ENCODE results near the gene HTRA2.

HTRA2 gene

DNA sequence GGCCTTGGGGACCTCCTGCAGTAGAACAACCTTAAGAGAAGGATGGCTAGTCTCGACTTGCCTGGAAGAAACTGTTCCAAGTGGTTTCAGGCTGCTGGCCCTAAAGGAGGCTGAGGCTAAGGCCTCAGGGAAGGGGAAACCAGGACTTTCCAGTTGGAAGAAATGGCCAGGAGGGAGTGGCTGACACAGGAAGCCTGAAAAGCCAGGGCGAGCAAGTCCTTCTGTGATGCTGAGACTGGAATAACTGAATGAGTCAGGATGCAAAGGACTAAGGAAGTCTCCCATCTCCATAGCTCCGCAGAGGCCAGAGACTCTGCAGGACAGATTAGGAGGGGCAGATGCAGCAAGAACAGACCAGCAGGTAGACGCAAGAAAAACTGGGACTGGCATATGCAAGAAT, 7.4 kb downstream of the HTRA2 start:
- ATAC-seq, result no peak
- TF ChIP-seq GLIS3 (CRISPR knock-in tag; IDR thresholded peaks at IDR 0.05) (no peak), ARNTL (CRISPR knock-in tag; IDR thresholded peaks at IDR 0.05; ENCODE audit: borderline replicate concordance, low read depth) (no peak), OSR1 (CRISPR knock-in tag; IDR thresholded peaks at IDR 0.05) (no peak), PPARA (CRISPR knock-in tag; IDR thresholded peaks at IDR 0.05; ENCODE audit: borderline replicate concordance) (no peak), ZC3H10 (CRISPR knock-in tag; IDR thresholded peaks at IDR 0.05) (no peak), ZNF8 (CRISPR knock-in tag; IDR thresholded peaks at IDR 0.05) (no peak)

DNA sequence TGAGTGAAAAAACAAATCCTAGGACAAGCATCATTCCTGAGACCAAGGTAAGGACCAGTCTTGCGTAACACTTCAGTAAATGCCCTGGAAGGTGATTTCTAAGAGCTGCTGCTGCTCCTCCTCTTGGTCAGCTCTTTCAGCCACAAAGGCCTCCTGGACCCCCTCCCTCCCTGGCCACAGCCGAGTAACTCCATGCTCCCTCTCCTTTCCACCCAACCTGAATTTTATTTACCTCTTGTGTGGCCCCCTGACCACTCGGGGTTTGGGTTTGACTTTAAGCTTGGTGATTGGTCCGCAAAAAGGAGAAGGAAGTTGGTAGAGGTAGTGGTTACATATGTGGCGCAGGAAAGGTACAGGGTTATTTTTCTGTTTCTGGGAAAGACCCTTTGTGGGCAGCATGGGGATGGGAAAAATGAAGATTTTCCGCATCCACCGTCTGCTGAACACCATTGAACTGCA, 9.2 kb downstream of the HTRA2 start:
- TF ChIP-seq, protein P1, sequence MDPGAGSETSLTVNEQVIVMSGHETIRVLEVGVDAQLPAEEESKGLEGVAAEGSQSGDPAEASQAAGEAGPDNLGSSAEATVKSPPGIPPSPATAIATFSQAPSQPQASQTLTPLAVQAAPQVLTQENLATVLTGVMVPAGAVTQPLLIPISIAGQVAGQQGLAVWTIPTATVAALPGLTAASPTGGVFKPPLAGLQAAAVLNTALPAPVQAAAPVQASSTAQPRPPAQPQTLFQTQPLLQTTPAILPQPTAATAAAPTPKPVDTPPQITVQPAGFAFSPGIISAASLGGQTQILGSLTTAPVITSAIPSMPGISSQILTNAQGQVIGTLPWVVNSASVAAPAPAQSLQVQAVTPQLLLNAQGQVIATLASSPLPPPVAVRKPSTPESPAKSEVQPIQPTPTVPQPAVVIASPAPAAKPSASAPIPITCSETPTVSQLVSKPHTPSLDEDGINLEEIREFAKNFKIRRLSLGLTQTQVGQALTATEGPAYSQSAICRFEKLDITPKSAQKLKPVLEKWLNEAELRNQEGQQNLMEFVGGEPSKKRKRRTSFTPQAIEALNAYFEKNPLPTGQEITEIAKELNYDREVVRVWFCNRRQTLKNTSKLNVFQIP (CRISPR knock-in tag; IDR thresholded peaks at IDR 0.05; ENCODE audit: borderline replicate concordance, low read depth), result no peak
- no peak for TF ChIP-seq ZNF70 (CRISPR knock-in tag; IDR thresholded peaks at IDR 0.05)
- TF ChIP-seq, protein P2, sequence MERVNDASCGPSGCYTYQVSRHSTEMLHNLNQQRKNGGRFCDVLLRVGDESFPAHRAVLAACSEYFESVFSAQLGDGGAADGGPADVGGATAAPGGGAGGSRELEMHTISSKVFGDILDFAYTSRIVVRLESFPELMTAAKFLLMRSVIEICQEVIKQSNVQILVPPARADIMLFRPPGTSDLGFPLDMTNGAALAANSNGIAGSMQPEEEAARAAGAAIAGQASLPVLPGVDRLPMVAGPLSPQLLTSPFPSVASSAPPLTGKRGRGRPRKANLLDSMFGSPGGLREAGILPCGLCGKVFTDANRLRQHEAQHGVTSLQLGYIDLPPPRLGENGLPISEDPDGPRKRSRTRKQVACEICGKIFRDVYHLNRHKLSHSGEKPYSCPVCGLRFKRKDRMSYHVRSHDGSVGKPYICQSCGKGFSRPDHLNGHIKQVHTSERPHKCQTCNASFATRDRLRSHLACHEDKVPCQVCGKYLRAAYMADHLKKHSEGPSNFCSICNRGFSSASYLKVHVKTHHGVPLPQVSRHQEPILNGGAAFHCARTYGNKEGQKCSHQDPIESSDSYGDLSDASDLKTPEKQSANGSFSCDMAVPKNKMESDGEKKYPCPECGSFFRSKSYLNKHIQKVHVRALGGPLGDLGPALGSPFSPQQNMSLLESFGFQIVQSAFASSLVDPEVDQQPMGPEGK (CRISPR knock-in tag; IDR thresholded peaks at IDR 0.05; ENCODE audit: borderline replicate concordance), result no peak
- TF ChIP-seq SNAI2 (CRISPR knock-in tag; IDR thresholded peaks at IDR 0.05), result no peak
- TF ChIP-seq ARNTL (CRISPR knock-in tag; IDR thresholded peaks at IDR 0.05; ENCODE audit: borderline replicate concordance, low read depth), result no peak
- TF ChIP-seq, protein P3, sequence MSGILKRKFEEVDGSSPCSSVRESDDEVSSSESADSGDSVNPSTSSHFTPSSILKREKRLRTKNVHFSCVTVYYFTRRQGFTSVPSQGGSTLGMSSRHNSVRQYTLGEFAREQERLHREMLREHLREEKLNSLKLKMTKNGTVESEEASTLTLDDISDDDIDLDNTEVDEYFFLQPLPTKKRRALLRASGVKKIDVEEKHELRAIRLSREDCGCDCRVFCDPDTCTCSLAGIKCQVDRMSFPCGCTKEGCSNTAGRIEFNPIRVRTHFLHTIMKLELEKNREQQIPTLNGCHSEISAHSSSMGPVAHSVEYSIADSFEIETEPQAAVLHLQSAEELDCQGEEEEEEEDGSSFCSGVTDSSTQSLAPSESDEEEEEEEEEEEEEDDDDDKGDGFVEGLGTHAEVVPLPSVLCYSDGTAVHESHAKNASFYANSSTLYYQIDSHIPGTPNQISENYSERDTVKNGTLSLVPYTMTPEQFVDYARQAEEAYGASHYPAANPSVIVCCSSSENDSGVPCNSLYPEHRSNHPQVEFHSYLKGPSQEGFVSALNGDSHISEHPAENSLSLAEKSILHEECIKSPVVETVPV (CRISPR knock-in tag; IDR thresholded peaks at IDR 0.05), result no peak
- no peak for TF ChIP-seq ZFP30 (CRISPR knock-in tag; IDR thresholded peaks at IDR 0.05)
- TF ChIP-seq ESRRG (CRISPR knock-in tag; IDR thresholded peaks at IDR 0.05), result no peak
- no peak for TF ChIP-seq BACH2 (CRISPR knock-in tag; IDR thresholded peaks at IDR 0.05; ENCODE audit: borderline replicate concordance)
- no peak for TF ChIP-seq OSR1 (CRISPR knock-in tag; IDR thresholded peaks at IDR 0.05)
- no peak for TF ChIP-seq ZFP3 (CRISPR knock-in tag; IDR thresholded peaks at IDR 0.05)
- TF ChIP-seq ISL1 (CRISPR knock-in tag; IDR thresholded peaks at IDR 0.05), result no peak
- TF ChIP-seq TOX (CRISPR knock-in tag; IDR thresholded peaks at IDR 0.05; ENCODE audit: borderline replicate concordance), result no peak
- no peak for TF ChIP-seq RARB (CRISPR knock-in tag; IDR thresholded peaks at IDR 0.05)
- no peak for ATAC-seq

DNA sequence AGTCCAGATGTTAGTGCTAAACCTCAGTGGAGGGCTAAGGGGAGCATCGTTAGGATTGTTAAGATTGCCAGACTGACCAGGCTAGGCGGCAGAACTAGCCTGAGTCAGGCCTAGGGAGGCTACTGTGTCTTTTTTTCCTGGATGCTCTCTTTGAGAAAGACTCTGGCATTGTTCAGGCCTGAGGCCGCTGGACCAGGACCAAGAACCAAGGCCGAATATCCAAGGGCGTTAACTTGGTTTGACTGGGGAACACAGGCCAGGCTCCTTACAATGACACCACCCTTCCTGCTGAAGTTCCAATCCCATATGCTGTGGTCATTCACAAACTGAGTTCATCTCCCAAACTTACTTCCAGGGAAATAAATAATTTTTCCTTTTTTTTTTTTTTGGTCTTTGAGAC, 10.6 kb downstream of the HTRA2 start:
- TF ChIP-seq OSR1 (CRISPR knock-in tag; IDR thresholded peaks at IDR 0.05) (no peak), ARNTL (CRISPR knock-in tag; IDR thresholded peaks at IDR 0.05; ENCODE audit: borderline replicate concordance, low read depth) (no peak), ZNF70 (CRISPR knock-in tag; IDR thresholded peaks at IDR 0.05) (no peak)
- TF ChIP-seq, protein P3 (CRISPR knock-in tag; IDR thresholded peaks at IDR 0.05), result no peak
- TF ChIP-seq, protein P4, sequence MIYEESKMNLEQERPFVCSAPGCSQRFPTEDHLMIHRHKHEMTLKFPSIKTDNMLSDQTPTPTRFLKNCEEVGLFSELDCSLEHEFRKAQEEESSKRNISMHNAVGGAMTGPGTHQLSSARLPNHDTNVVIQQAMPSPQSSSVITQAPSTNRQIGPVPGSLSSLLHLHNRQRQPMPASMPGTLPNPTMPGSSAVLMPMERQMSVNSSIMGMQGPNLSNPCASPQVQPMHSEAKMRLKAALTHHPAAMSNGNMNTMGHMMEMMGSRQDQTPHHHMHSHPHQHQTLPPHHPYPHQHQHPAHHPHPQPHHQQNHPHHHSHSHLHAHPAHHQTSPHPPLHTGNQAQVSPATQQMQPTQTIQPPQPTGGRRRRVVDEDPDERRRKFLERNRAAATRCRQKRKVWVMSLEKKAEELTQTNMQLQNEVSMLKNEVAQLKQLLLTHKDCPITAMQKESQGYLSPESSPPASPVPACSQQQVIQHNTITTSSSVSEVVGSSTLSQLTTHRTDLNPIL (CRISPR knock-in tag; IDR thresholded peaks at IDR 0.05; ENCODE audit: low read depth), result no peak
- no peak for ATAC-seq

DNA sequence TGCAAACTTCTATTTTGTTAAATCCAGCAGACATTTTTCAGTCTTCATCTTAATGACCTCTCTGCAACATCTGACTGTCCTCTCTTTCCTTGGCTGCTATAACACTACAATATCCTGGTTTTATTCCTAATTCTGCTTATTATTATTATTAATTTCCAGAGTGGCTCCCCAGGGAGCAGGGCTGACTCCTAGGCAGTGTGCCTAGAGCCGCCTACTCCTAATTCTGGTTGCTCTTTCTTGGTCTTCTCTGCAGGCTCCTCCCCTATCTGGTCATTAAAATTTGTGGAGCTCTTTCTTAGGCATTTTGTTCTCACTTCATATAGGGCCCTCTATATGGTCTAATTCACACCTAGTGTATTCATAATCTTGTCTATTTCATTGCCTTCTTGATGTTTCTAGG, 13.2 kb downstream of the HTRA2 start:
- ATAC-seq, result no peak
- no peak for TF ChIP-seq ZC3H10 (CRISPR knock-in tag; IDR thresholded peaks at IDR 0.05)
- TF ChIP-seq, protein P3 (CRISPR knock-in tag; IDR thresholded peaks at IDR 0.05), result no peak
- TF ChIP-seq ZFP3 (CRISPR knock-in tag; IDR thresholded peaks at IDR 0.05), result no peak
- TF ChIP-seq ARNTL (CRISPR knock-in tag; IDR thresholded peaks at IDR 0.05; ENCODE audit: borderline replicate concordance, low read depth), result no peak
- TF ChIP-seq OSR1 (CRISPR knock-in tag; IDR thresholded peaks at IDR 0.05), result no peak
- TF ChIP-seq GLIS3 (CRISPR knock-in tag; IDR thresholded peaks at IDR 0.05), result no peak
- TF ChIP-seq ZFP30 (CRISPR knock-in tag; IDR thresholded peaks at IDR 0.05), result no peak
- TF ChIP-seq TOX (CRISPR knock-in tag; IDR thresholded peaks at IDR 0.05; ENCODE audit: borderline replicate concordance), result no peak
- TF ChIP-seq TCF4 (CRISPR knock-in tag; IDR thresholded peaks at IDR 0.05; ENCODE audit: borderline replicate concordance), result no peak
- TF ChIP-seq, protein P1 (CRISPR knock-in tag; IDR thresholded peaks at IDR 0.05; ENCODE audit: borderline replicate concordance, low read depth), result no peak
- TF ChIP-seq RARB (CRISPR knock-in tag; IDR thresholded peaks at IDR 0.05), result no peak
- TF ChIP-seq ZNF565 (CRISPR knock-in tag; conservative IDR thresholded peaks at IDR 0.05; ENCODE audit: low read depth), result no peak

Measured in SK-N-SH treated with all-trans-retinoic acid at 6 μM for 48 hours (cell line).